Hepatocyte (in vitro differentiated cells): ENCODE measurements around the gene CHMP4B. TPM values are rescaled to one million over a fixed set of nuclear protein-coding genes. Genes with fewer than 3 reads are reported as not detected.

Source experiments
- DNase-seq: peaks from one replicate; pipeline ENCODE4 v3.0.0-alpha.2; 2016; ENCODE audit warnings: low spot score
- H2AFZ ChIP-seq: fragments of 200-600 bp; sonication (generic); 2 replicates; pipeline ENCODE4 v1.6.0; 2016; ENCODE audit warnings: antibody characterized with exemption, mild to moderate bottlenecking
- H3K27ac ChIP-seq: fragments of 200-600 bp; sonication (generic); 2 replicates; pipeline ENCODE4 v1.5.1; 2016; ENCODE audit warnings: mild to moderate bottlenecking
- H3K27me3 ChIP-seq: fragments of 200-600 bp; sonication (generic); 2 replicates; pipeline ENCODE4 v1.6.1; 2016
- H3K36me3 ChIP-seq: fragments of 200-600 bp; sonication (generic); replicated peaks from 2 replicates; pipeline ENCODE4 v1.5.1; 2016; ENCODE audit warnings: low read depth; ENCODE audit not compliant: insufficient read depth
- H3K4me1 ChIP-seq: fragments of 200-600 bp; sonication (generic); 2 replicates; pipeline ENCODE4 v1.5.1; 2016; ENCODE audit warnings: mild to moderate bottlenecking, moderate library complexity; ENCODE audit not compliant: insufficient read depth
- H3K4me2 ChIP-seq: fragments of 200-600 bp; sonication (generic); 2 replicates; pipeline ENCODE4 v1.6.0; 2016
- H3K4me3 ChIP-seq: fragments of 200-600 bp; sonication (generic); 2 replicates; pipeline ENCODE4 v1.5.1; 2016; ENCODE audit warnings: mild to moderate bottlenecking
- H3K79me2 ChIP-seq: fragments of 200-600 bp; sonication (generic); 2 replicates; pipeline ENCODE4 v1.6.0; 2017; ENCODE audit warnings: mild to moderate bottlenecking
- H3K9me2 ChIP-seq: fragments of 200-600 bp; sonication (generic); replicated peaks from 2 replicates; pipeline ENCODE4 v1.6.0; 2017; ENCODE audit warnings: mild to moderate bottlenecking; ENCODE audit not compliant: insufficient read depth
- H3K9me3 ChIP-seq: fragments of 200-600 bp; sonication (generic); 2 replicates; pipeline ENCODE4 v1.5.1; 2016; ENCODE audit warnings: low read depth, mild to moderate bottlenecking
- H4K20me1 ChIP-seq: fragments of 200-600 bp; sonication (generic); 2 replicates; pipeline ENCODE4 v1.6.0; 2016; ENCODE audit warnings: mild to moderate bottlenecking; ENCODE audit not compliant: insufficient read depth, poor library complexity, severe bottlenecking
- CTCF ChIP-seq: fragments of 200-600 bp; sonication (generic); IDR thresholded peaks from 2 replicates; pipeline ENCODE4 v1.5.1; 2016; ENCODE audit warnings: antibody characterized with exemption, mild to moderate bottlenecking; ENCODE audit not compliant: poor library complexity
- EZH2 ChIP-seq: fragments of 200-600 bp; sonication (generic); IDR thresholded peaks from 2 replicates; pipeline ENCODE4 v1.6.1; 2016; ENCODE audit warnings: antibody characterized with exemption, mild to moderate bottlenecking, borderline replicate concordance
- EZH2phosphoT487 ChIP-seq: fragments of 200-600 bp; sonication (generic); IDR thresholded peaks from one replicate; pipeline ENCODE4 v1.6.1; 2018; ENCODE audit warnings: antibody characterized with exemption, mild to moderate bottlenecking, low read depth, moderate library complexity; ENCODE audit not compliant: unreplicated experiment, severe bottlenecking
- WGBS: methylation state at CpG from one replicate; pipeline ENCODE4 v1.1.6; 2016; ENCODE audit warnings: low lambda C conversion rate; ENCODE audit errors: missing lambda C conversion rate; 5-methylcytosine and 5-hydroxymethylcytosine counted together
- polyA plus RNA-seq: library from polyadenylated mRNA; unstranded; fragments of >200 nt; fragmentation: Nextera tagmentation; extraction: Ambion mirVana; gene quantifications from 2 replicates; pipeline ENCODE4 v1.2.1, GENCODE V29; 2016
- total RNA-seq: library from RNA; depleted of rRNA; stranded (reverse); fragments of >200 nt; gene quantifications from 2 replicates; pipeline ENCODE4 v1.2.3, GENCODE V29; 2014

Gene CHMP4B
- total and polyA plus RNA-seq, 2 experiments from 2014 or later = 8.1 to 95.1 TPM

- Histone ChIP-seq H3K9me3 (no peaks in the 10 kb centered on the region), H3K9me2 (no peaks in the 10 kb centered on the region), H3K27me3 (no peaks in the 10 kb centered on the region), H3K4me2 (peak overlapping the region; percentile 13), H3K79me2 (no peaks in the 10 kb centered on the region), H4K20me1 (no peaks in the 10 kb centered on the region), H2AFZ (no peak overlapping the region), H3K27ac (peak overlapping the region; percentile 90), H3K4me1 (peaks cover 19% of the 10 kb centered on the region), H3K36me3 (no peaks in the 10 kb centered on the region), H3K4me3 (no peak overlapping the region)
- 65% methylated on average over 11 of the region's 11 CpGs for WGBS
- no peak for TF ChIP-seq CTCF
- DNase-seq = peak; percentile 93
These were observed 21.9 kb upstream of the CHMP4B start for GRCh38 chr20:33789109-33789857.

GRCh38 chr20:33789858-33790182 lies 21.3 kb upstream of the CHMP4B start:
- no peak overlapping the region for H3K4me3 ChIP-seq
- H3K27ac ChIP-seq = peak overlapping the region; percentile 90
- H3K79me2 ChIP-seq = no peaks in the 10 kb centered on the region
- no peak for TF ChIP-seq EZH2
- H2AFZ ChIP-seq = no peak overlapping the region
- no peaks in the 10 kb centered on the region for H3K9me2 ChIP-seq
- DNase-seq = no peak
- WGBS = 74% methylated on average over 5 of the region's 5 CpGs
- H3K4me2 ChIP-seq = no peak overlapping the region
- no peaks in the 10 kb centered on the region for H3K36me3 ChIP-seq
- no peaks in the 10 kb centered on the region for H3K9me3 ChIP-seq
- no peaks in the 10 kb centered on the region for H3K27me3 ChIP-seq
- no peaks in the 10 kb centered on the region for H4K20me1 ChIP-seq
- H3K4me1 ChIP-seq = peaks cover 19% of the 10 kb centered on the region

GRCh38 chr20:33790566-33790965 lies 20.6 kb upstream of the CHMP4B start:
- Histone ChIP-seq H3K4me3 (no peak overlapping the region), H3K9me3 (no peaks in the 10 kb centered on the region), H3K4me1 (peaks cover 19% of the 10 kb centered on the region), H3K36me3 (no peaks in the 10 kb centered on the region), H3K79me2 (no peaks in the 10 kb centered on the region), H2AFZ (no peak overlapping the region), H3K9me2 (no peaks in the 10 kb centered on the region), H3K27me3 (no peaks in the 10 kb centered on the region), H3K27ac (peak overlapping the region; percentile 90), H3K4me2 (no peak overlapping the region), H4K20me1 (no peaks in the 10 kb centered on the region)
- DNase-seq = no peak
- 90% methylated on average over 11 of the region's 11 CpGs for WGBS
- TF ChIP-seq EZH2 (no peak), CTCF (no peak), EZH2phosphoT487 (no peak)

- H3K9me2 ChIP-seq = no peaks in the 10 kb centered on the region
- peaks cover 19% of the 10 kb centered on the region for H3K4me1 ChIP-seq
- H3K9me3 ChIP-seq = no peaks in the 10 kb centered on the region
- H3K27me3 ChIP-seq = no peaks in the 10 kb centered on the region
- H3K4me3 ChIP-seq = no peak overlapping the region
- H3K36me3 ChIP-seq = no peaks in the 10 kb centered on the region
- no peak overlapping the region for H2AFZ ChIP-seq
- TF ChIP-seq EZH2phosphoT487 (no peak), CTCF (no peak), EZH2 (no peak)
- no peak for DNase-seq
- WGBS = 98% methylated on average over 31 of the region's 31 CpGs
- H3K79me2 ChIP-seq = no peaks in the 10 kb centered on the region
- H3K27ac ChIP-seq = no peak overlapping the region
- no peaks in the 10 kb centered on the region for H4K20me1 ChIP-seq
- H3K4me2 ChIP-seq = no peak overlapping the region
These were observed 20.1 kb upstream of the CHMP4B start for GRCh38 chr20:33791021-33791420.
